ENCODE results near the gene REEP3. TPM values are rescaled to one million over a fixed set of nuclear protein-coding genes. Genes with fewer than 3 reads are reported as not detected.

The REEP3 gene
- total RNA-seq, 1 donor from 2014 or later: 17.7 TPM

- ATAC-seq: no peak
- DNase-seq (ENCODE audit: missing footprints): no peak
- intact Hi-C loops (cut with DNase I): no loop called here
Observed at GRCh38 chr10:63576501-63576900, 55.3 kb downstream of the REEP3 start.

DNA sequence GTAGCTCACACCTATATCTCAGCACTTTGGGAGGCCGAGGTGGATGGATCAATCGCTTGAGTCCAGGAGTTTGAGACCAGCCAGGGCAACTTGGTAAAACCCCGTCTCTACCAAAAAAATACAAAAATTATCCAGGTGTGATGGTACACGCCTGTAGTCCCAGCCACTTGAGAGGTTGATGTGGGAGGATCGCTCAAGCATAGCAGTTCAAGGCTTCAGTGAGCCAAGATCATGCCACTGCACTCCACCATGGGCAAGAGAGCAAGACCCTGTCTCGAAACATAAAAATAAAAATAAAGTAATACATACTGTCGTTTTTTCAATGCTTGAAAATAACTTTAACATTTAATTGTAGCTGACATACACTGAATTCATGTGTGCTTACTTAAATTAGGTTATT is 57.3 kb downstream of the REEP3 start:
- ATAC-seq (no peak), DNase-seq (ENCODE audit: missing footprints) (no peak)
- intact Hi-C loops (cut with DNase I): no loop called here

DNA sequence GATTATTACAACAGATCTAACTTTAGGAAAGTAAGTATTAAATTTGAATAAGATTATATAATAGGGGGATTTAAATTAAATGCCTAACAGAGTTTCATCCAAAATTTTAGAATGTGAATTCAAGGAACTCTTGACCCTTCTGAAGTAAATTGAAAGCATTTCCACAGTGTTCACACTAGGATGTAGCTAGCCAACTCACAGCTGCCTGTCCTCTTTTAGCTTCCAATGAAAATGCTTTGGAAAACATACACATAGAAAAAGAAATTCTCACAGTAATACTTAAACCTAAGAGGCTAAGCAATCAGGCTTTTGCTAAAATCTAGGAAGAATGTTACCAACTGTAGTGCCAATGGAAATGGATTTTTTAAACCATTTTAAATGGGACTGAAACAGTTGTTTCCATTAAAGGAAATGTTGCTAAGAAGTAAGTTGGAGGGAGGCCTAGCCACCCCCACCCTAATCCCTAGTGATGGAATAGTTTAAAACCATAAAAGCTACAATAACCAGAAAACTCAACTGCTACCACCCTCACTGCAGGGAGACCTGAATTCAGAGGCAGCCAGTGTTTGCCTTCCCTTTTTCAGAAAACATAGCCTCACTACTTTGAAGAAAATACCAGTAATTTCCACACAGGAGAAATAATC is 58.3 kb downstream of the REEP3 start:
- DNase-seq (ENCODE audit: missing footprints) (no peak), ATAC-seq (no peak)
- intact Hi-C loops (cut with DNase I): no loop called here

DNA sequence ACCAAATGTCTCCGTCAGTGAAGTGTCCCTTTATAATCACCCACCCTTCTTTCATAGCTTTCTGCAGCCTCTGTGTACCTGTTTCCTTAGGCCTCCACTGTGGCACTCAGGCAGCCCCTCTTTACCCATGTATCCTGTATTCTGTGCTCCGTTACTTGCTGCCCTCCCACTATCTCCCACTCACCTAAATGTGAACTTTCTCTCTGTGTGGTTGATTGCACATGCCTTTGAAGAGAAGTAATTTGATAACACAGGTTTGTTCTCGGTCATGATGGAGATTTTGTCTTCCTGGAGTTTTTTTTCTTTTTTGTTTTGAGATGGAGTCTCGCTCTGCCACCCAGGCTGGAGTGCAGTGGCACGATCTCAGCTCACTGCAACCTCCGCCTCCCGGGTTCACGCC is 61.5 kb downstream of the REEP3 start:
- intact Hi-C loops (cut with DNase I): no loop called here
- ATAC-seq (no peak), DNase-seq (ENCODE audit: missing footprints) (no peak)

DNA sequence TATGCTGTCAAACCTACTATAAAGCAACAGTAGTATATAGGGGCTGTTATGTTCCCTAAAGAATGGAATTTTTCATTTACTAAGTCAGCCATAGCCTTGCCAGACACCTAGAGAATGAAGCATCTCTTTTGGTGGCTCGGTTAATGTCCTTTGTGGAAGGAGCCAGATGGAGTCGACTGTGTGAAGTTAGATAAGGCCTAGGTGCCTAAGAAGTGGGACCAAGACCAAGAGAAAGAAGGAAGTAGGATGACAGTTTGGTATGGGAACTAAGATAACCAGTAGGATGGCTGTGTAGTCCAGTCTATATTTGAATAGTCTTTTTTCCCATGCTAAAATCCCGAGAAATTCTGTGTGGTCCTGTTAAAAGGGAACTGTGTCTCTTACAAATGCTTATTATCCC is 62.2 kb downstream of the REEP3 start:
- intact Hi-C loops (cut with DNase I): no loop called here
- ATAC-seq: no peak

GRCh38 chr10:63583909-63584724 is 62.9 kb downstream of the REEP3 start:
- intact Hi-C loops (cut with DNase I): no loop called here
- DNase-seq (ENCODE audit: missing footprints): no peak
- ATAC-seq: no peak

More for the DNA sequence above, 62.2 kb downstream of the REEP3 start:
- no peak for DNase-seq (ENCODE audit: missing footprints)

GRCh38 chr10:63584725-63585035 is 63.5 kb downstream of the REEP3 start:
- intact Hi-C loops (cut with DNase I): no loop called here
- ATAC-seq (no peak), DNase-seq (ENCODE audit: missing footprints) (no peak)

DNA sequence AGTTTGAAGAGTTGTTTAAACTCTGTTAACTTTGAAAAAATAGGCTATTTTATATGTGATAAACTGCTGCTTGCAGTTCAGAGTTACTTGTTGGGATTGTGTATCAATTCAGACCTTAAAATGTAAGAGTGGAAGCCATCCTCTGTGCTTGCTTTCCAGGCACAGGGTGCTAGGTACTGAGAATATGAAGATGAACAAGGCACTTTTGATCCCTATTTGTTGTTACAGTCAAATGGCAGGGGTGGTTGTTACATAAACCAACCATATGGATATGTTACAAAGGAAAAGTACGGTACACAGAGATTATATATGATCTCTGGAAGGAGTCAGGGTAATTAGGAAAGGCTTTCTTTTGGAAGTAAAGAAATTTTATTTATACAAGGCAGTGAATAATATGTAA is 63.8 kb downstream of the REEP3 start:
- intact Hi-C loops (cut with DNase I): no loop called here
- ATAC-seq: no peak
- no peak for DNase-seq (ENCODE audit: missing footprints)

DNA sequence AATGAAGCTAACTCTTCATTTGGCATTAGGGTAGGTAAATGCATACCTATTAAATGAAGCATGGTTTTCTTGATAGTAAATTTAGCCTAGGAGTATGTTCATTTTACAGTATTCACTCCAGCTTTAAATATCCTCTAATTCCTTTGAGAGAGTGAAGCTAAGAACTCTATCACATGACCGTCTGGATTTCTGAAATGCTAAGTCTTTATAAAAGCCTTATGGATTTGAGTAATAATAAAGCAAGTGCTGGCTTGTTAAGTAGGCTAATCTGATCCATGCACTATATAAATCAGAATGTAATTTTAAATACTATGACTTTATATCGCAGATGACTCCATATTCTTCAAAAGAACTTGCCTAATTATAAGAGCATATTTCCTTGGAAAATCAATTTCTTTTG is 64.8 kb downstream of the REEP3 start:
- DNase-seq (ENCODE audit: missing footprints) (no peak), ATAC-seq (no peak)
- intact Hi-C loops (cut with DNase I): no loop called here

GRCh38 chr10:63587191-63587590 is 66.0 kb downstream of the REEP3 start:
- intact Hi-C loops (cut with DNase I): no loop called here
- no peak for ATAC-seq
- no peak for DNase-seq (ENCODE audit: missing footprints)

- ATAC-seq (no peak), DNase-seq (ENCODE audit: missing footprints) (no peak)
- intact Hi-C loops (cut with DNase I): no loop called here
Observed at GRCh38 chr10:63588436-63589167, 67.4 kb downstream of the REEP3 start.

DNA sequence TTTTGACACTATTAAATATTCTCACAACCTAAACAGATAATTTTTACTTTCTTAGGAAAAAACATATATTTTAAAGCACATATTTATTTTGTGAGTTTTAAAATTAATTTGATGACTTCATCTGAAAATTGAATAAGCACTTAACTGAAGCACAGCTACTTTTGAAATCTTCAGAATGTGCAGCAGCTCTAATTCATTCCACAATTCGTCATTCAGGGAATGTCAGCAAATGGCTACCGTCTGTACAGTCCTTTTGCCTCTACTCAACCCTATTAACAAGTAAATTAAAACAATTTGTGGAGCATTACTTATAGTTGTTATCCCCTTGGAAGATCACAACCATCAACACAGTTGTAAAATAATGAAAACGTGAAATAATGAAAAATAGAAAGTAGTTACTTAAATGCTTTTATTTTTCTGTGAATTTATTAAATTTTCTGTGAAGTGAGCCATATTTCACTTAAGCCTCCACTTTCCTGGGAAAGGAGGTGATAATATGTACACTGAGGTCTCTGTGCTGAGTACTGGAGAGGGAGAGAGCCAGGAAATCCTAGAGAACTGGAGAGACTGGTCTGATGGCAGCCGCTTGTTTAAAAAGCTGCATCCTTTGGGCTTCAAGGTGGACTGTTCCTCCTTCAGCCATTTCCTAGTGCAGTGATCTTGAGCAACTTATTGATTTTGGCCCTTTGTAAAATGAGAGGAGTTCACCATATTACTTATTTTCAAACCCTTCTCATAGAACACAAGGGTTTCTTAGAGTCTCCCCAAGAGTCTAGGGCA is 70.6 kb downstream of the REEP3 start:
- intact Hi-C loops (cut with DNase I): no loop called here
- ATAC-seq (no peak), DNase-seq (ENCODE audit: missing footprints) (no peak)

GRCh38 chr10:63593576-63593975 is 72.4 kb downstream of the REEP3 start:
- DNase-seq (ENCODE audit: missing footprints) (no peak), ATAC-seq (no peak)
- intact Hi-C loops (cut with DNase I): no loop called here

DNA sequence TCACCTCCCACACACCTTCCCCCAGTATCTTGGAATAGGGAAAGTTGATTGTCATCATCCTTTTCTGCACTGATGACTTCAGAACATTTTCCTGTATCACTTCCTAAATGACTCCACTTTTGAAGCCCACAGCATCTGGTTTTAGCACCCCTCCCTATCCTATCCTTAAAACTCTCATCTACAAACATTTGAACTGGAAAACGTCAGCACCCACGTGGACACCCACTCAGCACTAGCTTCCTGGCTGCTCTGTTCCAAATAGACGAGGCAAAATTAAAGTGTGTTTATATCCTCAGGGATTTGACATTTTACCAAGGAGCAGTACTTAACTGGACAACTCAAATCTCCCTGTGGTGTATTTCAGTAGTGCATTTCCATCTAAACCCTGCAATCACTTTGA is 73.9 kb downstream of the REEP3 start:
- ATAC-seq: peak; percentile 37
- DNase-seq (ENCODE audit: missing footprints): no peak

DNA sequence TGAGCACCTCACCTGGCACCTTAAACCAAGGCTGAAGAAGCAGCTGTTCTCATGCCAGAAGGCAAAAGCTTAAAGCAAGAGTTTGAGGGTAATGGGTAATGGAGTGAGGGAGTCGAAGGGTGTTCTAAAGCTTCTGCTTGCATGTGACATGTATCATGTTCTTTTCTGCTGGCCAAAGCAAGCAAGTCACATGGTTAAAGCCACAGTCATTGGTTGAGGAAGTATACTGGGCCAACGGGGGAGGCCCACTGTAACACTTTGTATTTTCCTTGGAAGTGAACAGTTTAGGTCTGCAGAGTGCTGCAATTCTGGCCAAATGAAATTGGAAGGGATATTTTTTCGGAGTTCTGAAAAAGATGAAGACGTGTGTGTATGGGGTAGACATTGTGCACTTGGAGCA is 75.7 kb downstream of the REEP3 start:
- intact Hi-C loops (cut with DNase I): no loop called here
- ATAC-seq (no peak), DNase-seq (ENCODE audit: missing footprints) (no peak)

More for the DNA sequence above, 73.9 kb downstream of the REEP3 start:
- intact Hi-C loops (cut with DNase I): no loop called here

DNA sequence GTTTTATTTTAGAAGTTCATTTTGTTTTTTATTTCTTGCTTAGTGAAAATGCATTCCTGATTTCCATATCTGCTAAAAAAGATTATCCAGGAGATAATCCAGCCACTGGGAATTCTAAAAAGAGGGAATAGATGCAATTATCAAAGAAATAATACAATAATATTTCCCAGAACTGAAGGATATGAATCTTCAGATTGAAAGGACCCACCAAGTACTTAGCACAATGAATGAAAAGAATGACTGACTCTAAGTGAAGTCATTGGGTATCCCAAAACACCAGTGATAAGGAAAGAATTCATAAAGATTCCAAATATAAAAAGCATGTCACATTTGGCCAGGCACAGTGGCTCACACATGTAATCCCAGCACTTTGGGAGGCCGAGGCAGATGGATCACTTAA is 79.3 kb downstream of the REEP3 start:
- no peak for ATAC-seq
- DNase-seq (ENCODE audit: missing footprints): no peak
- intact Hi-C loops (cut with DNase I): no loop called here

- DNase-seq (ENCODE audit: missing footprints) (no peak), ATAC-seq (no peak)
- intact Hi-C loops (cut with DNase I): no loop called here
Observed at GRCh38 chr10:63603709-63604445, 82.7 kb downstream of the REEP3 start.

DNA sequence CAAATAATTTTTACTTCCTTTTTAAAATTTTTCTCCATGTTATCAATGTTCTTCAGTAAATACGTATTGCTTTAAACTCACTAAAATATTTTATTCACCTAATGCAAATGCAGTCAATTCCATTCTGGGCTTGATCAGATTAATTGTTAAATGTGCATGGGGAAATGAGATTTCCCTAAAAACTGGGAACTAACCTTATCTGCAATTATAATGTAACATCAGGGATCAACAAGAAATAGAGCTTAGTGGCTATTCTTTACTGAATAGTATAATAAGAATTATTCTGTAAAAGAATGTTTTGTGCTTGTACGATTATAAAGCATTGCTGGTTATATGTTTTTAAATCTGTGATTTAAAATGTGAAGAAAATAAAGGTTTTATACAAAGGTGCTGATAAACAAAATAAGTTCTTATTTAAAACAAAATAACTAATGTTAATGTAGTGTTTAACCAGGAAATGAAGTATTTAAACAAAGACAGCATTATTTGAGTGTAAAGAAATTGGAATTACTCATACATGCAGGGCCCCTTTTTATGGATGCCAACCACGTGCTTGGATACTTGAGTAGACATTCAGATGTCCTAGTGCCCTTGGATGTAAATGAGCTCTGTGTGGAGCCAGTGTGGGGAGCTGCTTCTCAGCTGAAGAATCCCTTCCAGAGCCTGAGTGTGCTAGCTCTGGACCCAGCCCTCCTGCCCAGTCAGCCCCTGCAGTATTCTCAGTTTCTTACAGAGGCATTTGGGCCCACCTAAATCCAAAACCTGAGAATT is 84.2 kb downstream of the REEP3 start:
- DNase-seq (ENCODE audit: missing footprints): no peak
- intact Hi-C loops (cut with DNase I): no loop called here
- no peak for ATAC-seq

Measured in Right ventricle myocardium inferior (tissue), 1 donor.